ENCODE results near the gene KRT37.

KRT37 gene

DNA sequence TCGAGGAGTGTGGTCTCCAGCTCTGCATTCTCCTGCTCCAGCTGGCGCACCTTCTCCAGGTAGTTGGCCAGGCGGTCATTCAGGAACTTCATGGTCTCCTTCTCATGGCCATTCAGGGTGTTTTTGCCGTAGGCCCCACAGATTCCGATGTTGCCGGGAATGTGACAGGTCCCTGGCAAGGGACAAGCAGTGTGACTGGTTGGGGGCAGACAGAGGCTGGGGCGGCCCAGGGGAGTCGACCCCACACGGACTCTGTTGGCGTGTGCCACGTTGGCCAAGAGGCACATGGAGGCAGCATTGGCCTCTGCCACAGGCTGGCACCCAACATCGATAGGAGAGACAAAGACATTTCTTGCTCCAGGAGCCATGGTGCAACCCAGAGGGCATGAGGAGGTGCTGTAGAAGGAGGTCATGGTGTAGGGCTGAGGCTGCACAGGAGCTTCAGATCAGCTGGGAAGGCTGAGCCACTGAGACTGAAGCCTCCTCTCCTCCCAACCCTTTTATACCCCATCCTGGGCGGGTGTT, at the start of gene KRT37:
Gene KRT37, minus strand, starts transcription at position 475 of the 525 bp plus-strand sequence. Its CDS starts 62 bp downstream, at position 413.
- DNase-seq = no peak

GRCh38 chr17:41468346-41468745, 44.0 kb upstream of the KRT37 start:
- DNase-seq = no peak

DNA sequence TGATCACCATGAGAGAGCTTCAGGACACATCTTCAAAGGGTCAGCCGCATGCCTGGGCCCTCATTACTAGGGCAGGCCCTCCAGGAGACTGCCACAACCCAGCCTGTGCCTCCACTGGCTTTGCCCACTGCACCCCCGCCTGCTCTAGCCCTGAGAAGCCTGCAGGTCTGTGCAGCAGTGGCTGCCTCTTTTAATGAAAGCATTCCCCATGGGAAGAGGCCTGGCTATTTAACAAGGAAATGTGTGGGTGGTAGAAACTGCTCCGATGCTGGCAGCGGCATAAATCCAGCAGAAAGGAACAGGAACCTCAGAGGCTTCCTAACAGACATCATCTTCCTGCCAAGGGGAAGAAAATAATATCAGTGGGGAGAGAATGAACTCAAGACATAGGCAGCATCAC, 43.2 kb upstream of the KRT37 start:
- DNase-seq = no peak

GRCh38 chr17:41466988-41467387, 42.6 kb upstream of the KRT37 start, which contains the start of gene KRT32:
KRT32 (minus strand) TSS chr17:41467386; CDS start chr17:41467325, 61 bp downstream.
- DNase-seq = no peak

GRCh38 chr17:41464682-41465081, 40.3 kb upstream of the KRT37 start:
- DNase-seq = no peak

- DNase-seq = no peak
Measured at GRCh38 chr17:41464173-41464572, 39.8 kb upstream of the KRT37 start.

DNA sequence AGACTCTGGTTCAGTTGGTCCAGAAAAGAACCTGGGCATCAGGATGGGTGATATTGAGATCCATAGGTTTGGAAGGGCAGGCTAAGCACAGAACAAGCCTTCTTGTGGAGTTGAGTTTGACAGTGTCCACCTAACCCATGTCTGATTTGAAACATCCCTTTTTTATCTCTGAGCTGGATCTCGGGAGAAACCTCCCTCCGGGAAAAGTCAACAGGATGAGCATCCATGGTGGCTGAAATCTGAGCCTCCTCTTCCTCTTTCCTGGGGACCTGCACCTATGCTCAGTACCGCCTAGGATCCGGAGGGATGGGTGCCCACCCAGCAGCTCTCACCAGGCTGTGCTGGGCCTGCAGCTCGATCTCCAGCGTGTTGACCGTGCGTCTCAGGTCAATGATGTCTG, 39.4 kb upstream of the KRT37 start:
- DNase-seq = no peak

DNA sequence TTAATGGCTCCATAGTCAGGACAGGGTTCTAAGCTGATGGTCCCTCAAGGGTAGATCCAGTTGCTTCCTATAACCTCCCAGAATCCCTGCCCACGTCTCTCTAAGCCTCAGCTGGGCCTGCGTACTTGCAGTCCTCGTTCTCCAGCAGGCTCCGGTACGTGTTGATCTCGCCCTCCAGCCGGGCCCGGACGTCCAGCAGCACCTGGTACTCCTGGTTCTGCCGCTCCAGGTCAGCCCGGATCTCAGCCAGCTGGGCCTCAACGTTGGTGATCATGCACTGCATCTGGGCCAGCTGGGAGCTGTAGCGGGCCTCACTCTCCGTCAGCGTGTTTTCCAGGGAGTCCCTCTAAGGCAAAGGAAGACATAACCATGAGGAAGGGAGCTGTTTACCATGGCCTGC, 38.3 kb upstream of the KRT37 start:
- no peak for DNase-seq

- DNase-seq = no peak
Measured at GRCh38 chr17:41457676-41458075, 33.3 kb upstream of the KRT37 start.

GRCh38 chr17:41456204-41456603, 31.8 kb upstream of the KRT37 start:
- DNase-seq = no peak

DNA sequence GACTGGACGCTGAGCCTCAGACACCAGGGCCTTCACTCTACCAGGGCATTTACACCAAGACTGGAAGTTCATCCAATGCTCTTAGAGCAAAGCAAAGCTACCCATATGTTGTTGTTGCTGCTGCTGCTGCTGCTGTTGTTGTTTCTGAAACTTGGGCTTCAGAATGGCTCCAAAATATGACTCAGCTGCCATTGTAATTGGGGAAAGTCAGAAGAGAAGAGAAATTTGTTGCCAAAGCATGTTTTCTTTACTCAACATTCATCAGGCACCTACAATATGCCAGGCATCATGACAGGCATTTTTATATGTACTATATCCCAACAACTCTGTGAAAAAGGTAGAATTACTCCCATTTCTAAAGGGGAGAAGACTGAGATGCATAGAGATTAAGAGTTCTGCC, 30.9 kb upstream of the KRT37 start:
- DNase-seq = no peak

DNA sequence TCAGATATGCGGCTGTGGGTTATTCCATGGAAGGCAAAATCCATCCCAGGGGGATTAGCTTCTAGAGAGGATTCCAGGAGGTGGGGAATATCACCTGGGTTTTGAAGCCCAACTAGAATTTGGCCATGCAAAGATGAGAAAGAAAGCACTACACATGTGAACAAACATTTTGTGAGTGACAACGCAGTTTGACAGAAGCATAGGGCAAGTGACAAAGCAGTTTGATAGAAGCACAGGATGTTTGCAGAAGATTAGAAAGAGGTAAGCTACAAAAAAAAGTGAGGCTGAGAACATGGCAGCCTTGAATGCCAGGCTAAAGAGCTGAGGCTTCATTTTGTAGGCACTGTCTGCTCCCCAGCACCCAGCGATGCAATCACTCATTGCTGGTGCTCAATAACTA, 28.7 kb upstream of the KRT37 start:
- no peak for DNase-seq

DNA sequence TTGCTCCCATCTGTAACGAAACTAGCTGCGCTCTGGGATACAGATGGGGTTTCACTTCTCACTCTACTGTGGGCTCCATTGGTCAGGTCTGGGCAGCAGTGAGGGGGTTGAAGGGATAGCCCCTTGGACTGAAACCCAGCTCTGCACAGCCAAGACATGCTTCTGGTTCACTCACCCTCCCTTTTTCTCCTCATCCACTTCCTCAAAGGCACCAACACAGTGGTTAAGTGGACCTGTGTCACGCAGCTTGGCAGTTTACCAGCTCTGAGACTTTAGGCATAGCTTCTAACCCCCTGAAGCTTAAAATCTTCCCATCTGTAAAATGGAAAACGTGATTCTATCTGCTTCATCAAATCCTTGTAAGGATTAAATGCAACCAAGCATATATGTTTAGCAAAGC, 27.9 kb upstream of the KRT37 start:
- DNase-seq = no peak

DNA sequence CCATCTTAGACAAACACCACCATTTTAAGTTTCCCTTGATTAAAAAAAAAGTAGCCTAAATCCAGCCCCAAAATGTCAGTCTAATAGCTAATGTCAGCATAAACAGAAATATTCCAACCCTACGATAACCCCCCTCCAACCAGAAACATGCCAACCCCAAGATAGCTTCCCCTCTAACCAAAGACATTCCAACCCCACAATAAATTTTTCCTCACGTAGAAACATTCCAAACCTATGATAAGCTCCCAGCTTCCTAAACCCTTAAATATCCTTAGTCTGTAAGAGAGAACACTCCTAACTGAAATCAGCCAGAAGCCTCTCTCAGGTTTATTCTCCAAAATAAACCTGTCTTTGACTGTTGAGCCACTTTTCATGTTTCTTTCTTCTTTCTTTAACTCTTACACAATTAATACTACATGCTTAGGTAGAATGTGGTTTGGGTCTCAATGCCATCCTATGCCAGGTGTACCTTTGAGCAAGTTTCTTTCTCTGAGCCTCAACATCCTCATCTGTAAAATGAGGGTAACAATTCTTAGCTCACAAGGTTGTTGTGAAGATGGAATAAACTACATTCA, 26.9 kb upstream of the KRT37 start:
- DNase-seq = no peak

DNA sequence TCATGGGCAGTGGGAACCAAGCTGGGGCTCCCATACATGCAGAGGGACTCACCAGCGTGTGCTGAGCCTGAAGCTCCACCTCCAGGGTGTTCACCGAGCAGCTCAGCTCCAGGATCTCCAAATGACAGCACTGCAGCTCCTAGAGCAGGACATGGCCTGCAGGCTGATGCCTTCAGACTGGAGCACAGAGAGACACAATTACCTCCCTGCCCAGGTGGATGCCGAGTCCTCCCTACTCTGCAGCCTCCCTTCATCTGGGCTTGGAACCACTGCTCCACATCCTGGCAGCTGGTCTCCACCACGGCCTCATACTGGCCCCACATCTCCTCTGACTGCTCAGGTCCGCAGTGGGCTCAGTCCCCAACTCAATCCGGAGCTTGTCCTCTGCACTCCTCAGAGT, 24.6 kb upstream of the KRT37 start:
- no peak for DNase-seq

GRCh38 chr17:41448506-41448905, 24.1 kb upstream of the KRT37 start:
- DNase-seq = no peak

GRCh38 chr17:41446806-41447205, 22.4 kb upstream of the KRT37 start:
- no peak for DNase-seq

DNA sequence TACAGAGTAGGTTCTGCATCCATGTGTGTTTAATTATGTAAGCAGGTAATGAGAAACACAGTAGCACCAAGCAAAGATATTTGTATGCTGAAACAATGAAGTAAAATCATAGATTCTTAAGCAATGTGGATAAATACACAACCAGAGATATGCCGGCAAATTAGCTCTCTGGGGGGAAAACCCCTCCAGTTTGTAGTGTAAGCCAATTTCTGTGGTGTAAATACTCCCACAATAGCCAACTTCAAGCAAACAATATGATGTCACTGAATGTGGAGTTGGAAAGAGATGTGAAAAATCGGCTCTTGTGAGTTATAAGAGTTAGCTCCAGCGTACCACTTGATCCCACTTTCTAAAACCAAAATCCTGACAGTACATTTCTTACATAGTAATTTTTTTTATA, 20.3 kb upstream of the KRT37 start:
- DNase-seq = no peak

DNA sequence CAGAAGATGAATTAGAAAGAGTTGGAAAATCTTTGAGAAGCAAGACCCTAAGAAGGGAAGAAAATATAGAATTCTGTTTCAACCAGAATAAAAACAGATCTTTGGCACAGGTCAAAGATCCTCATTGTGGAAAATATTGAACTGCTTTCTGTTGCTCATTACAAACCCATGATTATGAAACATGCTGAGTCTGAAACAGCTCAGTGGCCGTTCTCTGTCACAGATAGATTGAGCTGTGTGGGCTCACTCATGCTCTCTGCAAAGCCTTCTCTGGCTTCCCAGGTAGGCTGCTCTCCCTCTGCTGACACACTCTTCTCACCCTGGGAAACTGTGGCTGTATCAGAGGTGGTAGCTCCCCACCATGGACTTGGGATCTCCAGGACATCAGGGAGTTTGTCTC, 19.8 kb upstream of the KRT37 start:
- no peak for DNase-seq

- DNase-seq = no peak
Measured at GRCh38 chr17:41442739-41443138, 18.4 kb upstream of the KRT37 start.

DNA sequence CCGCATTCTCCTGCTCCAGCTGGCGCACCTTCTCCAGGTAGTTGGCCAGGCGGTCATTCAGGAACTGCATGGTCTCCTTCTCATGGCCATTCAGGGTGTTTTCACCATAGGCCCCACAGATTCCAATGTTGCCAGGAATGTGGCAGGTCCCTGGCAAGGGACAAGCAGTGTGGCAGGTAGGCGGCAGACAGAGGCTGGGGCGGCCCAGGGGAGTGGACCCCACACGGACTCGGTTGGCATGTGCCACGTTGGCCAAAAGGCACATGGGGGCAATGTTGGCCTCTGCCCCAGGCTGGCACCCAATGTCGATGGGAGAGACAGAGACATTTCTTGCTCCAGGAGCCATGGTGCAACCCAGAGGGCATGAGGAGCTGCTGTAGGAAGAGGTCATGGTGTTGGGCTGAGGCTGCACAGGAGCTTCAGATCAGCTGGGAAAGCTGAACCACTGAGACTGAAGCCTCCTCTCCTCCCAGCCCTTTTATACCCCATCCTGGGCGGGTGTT, 16.2 kb upstream of the KRT37 start, which contains the start of gene KRT38:
Gene KRT38, minus strand, starts transcription at position 453 of the 503 bp plus-strand sequence. Its CDS starts 62 bp downstream, at position 391.
- no peak for DNase-seq

- DNase-seq = no peak
Measured at GRCh38 chr17:41439375-41439774, 15.0 kb upstream of the KRT37 start.

DNA sequence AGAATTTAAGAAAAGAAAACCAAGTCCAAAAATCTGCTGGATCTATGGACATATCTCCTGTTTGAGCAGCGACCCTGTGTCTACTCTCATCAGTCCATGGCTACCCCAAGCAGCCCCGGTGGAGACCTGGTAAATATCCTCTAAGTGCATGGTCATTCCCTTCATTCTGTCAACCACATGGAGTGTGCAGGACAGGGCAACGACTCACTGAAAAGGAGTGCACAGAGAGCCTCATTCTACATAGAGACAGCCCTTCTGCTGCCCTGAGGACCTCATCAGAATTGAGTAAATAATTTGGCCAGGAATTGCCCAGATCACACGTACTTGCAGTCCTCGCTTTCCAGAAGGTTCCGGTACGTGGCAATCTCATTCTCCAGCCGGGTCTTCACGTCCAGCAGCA, 13.4 kb upstream of the KRT37 start:
- DNase-seq = no peak

DNA sequence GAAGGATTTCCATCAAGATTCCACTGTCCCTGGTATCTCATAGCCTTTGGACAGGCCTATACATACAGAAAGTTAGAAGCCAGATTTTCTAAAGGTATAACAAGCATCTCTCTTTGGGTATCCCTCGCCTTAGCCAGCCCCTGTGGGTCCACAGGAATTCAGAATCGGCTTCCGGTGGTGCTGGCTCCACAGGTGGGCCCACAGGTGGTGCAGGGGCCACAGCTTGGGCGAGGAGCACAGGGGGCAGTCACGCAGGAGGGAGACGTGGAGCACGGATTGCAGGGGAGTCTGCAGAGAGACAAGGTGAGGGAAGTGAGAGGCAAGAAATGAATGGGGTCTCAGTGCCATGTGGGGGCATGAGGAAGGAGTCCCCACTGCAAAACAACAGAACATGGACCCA, 12.9 kb upstream of the KRT37 start:
- no peak for DNase-seq

- no peak for DNase-seq
Measured at GRCh38 chr17:41434415-41434814, 10.0 kb upstream of the KRT37 start.

Measured in activated CD8-positive, alpha-beta memory T cell treated with anti-CD3 and anti-CD28 coated beads, Interleukin-2, amount 50 U/mL, for 48 hours (primary cell).